IPS DF 4.7 (cell line): ENCODE data around the gene DVL3.

Source experiments
- DNase-seq: peaks from one replicate; pipeline ENCODE4 v3.0.0-alpha.2; 2013; ENCODE audit warnings: low spot score; ENCODE audit errors: extremely low read depth

DVL3 gene

GRCh38 chr3:184211297-184211696 is 56.1 kb downstream of the DVL3 start:
- DNase-seq, result no peak

- no peak for DNase-seq
Measured at GRCh38 chr3:184211718-184212117, 56.5 kb downstream of the DVL3 start.

GRCh38 chr3:184218814-184219213 is 63.6 kb downstream of the DVL3 start:
- DNase-seq, result no peak

- DNase-seq, result no peak
Measured at GRCh38 chr3:184222521-184222920, 67.3 kb downstream of the DVL3 start.
